Activated naive CD4-positive, alpha-beta T cell treated with anti-CD3 and anti-CD28 coated beads, Interleukin-2, amount 50 U/mL, for 72 hours (primary cell): ENCODE measurements around the gene POLE2. TPM values are rescaled to one million over a fixed set of nuclear protein-coding genes. Genes with fewer than 3 reads are reported as not detected.
"Not testable (repeated sequence)": the region's sequence is repeated elsewhere in the genome, so short reads cannot be mapped to it uniquely, and the experiment has no call there.

ENCODE experiments used
- ATAC-seq, 2 donors: fragments of 150-1000 bp; cut with Tn5 transposase; 2 replicates each; pipeline ENCODE4 v1.10.0; 2021; ENCODE audit warnings: mild to moderate bottlenecking in 2 of 2, moderate library complexity in 2 of 2
- DNase-seq, 2 donors: peaks; one replicate each; pipeline ENCODE4 v3.0.0; 2021 to 2022; ENCODE audit warnings: low spot score in 2 of 2
- H3K27ac Mint-ChIP-seq, 2 donors: one replicate each; pipeline ENCODE4 v1.8.0; 2022; ENCODE audit warnings: mild to moderate bottlenecking in 2 of 2, mixed read lengths in 2 of 2
- H3K36me3 Mint-ChIP-seq, 2 donors: one replicate each; pipeline ENCODE4 v1.8.0; 2022; ENCODE audit warnings: mixed read lengths in 2 of 2
- H3K9me3 Mint-ChIP-seq, 2 donors: one replicate each; pipeline ENCODE4 v1.8.0; 2022; ENCODE audit warnings: mixed read lengths in 2 of 2
- total RNA-seq, 2 donors: library from RNA; stranded (reverse); gene quantifications; one replicate each; pipeline ENCODE4 v1.2.3, GENCODE V29; 2022

POLE2 gene
- total RNA-seq, 2 donors from 2014 or later = 46.1 to 47.6 TPM

DNA sequence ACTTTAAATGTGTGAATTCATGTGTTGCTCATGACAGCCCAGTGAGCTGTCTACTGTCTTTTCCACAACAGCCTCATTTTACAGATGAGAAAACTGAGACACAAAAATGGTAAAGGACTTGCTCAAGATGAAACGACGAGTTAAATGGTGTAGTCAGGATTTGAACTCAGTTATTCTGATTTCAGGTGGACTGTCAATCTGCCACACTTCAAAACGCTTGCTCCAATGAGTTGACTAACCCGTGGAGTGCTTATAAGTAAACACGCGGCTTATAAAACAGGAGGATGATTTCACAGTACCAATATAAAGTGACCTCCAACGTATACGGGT, 652 bp upstream of the POLE2 start:
- peak; percentile 3 to 5 for ATAC-seq
- Mint-ChIP-seq H3K36me3 (peaks cover 15 to 29% of the 10 kb centered on the region in 2 donors), H3K9me3 (no peaks in the 10 kb centered on the region)

DNA sequence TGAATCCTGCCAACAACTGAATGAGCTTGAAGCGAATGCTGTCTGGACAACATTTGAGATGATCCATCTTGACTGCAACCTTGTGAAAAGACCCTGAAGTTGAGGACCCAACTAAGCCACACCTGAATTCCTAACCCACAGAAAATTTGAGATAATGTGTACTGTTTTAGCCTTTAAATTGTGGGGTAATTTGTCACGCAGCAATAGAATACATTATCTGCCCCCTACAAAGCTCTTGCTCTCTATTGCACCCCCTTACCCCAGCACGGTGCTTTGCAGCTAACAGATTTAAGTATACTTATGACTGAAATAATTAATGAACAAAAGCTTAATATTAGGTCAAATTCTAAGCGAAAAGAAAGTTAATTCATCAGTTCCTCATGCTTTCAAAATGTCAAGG, 1.6 kb downstream of the POLE2 start:
- no peak for ATAC-seq
- no peak for DNase-seq
- Mint-ChIP-seq H3K9me3 (peaks cover 0 to 3% of the 10 kb centered on the region in 2 donors), H3K27ac (peak overlapping the region; percentile 44 to 93), H3K36me3 (peaks cover 26 to 28% of the 10 kb centered on the region in 2 donors)

More for the DNA sequence above, 652 bp upstream of the POLE2 start:
- no peak for DNase-seq
- H3K27ac Mint-ChIP-seq = peak overlapping the region; percentile 90 to 93

DNA sequence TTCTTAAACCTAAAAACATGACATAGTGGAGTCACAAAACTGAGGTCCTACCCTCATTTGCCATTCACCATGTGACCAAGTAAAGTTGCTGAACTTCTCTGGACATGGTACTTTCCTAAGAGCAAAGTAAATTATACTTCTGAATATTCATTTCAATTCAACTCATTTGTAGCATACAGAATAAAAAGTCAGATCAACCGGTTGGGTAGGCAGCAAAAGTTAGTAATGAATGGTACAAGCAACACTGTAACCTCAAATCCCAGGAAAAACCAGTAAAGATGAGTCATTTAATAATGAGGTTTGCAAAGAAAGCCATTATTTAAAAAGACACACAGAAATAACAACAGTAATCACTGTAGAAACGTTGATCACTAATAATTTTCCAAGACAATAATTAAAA, 8.7 kb downstream of the POLE2 start:
- DNase-seq (no peak), ATAC-seq (peak; percentile 20 to 58)
- peaks cover 0 to 3% of the 10 kb centered on the region in 2 donors for H3K9me3 Mint-ChIP-seq
- peaks cover 28 to 37% of the 10 kb centered on the region in 2 donors for H3K36me3 Mint-ChIP-seq
- no peak overlapping the region for H3K27ac Mint-ChIP-seq

DNA sequence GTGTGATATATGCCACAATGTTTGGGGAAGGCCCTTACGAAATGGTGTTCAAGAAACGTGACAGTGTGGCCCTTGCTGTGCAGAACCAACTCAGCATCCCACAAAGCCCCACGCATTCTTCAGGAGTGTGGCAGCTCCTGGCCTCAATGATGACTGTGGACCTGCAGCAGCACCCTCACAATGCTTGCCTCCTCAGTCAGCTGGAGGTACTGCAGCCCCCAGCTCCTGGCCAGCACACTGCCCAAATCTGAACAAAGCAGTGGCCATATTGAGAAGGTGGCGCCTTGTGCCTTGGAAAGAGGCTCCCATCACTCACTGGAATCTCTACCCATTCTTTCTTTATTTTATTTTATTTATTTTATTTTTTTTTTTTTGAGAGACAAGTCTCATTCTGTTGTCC, 10.4 kb downstream of the POLE2 start:
- H3K27ac Mint-ChIP-seq = no peak overlapping the region
- ATAC-seq (no peak), DNase-seq (no peak)
- H3K9me3 Mint-ChIP-seq = peaks cover 0 to 1% of the 10 kb centered on the region in 2 donors
- H3K36me3 Mint-ChIP-seq = peaks cover 39 to 50% of the 10 kb centered on the region in 2 donors

DNA sequence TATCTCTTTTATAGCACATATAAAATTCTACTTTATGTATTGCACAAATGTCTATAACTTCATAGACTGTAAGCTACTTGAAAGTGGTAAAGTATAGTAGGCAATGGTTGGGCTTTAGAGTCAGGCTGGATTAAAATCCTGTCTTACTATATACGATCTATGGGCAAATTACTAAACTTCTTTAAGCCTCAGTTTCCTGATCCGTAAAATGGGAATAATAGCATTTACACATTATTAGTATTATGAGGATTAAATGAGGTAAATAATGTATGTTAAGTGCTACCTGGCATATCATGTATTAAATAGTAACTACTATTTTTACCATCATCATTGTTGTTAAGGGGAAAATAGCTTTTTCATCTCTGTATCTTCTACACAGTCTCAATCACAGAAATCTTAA, 14.4 kb downstream of the POLE2 start:
- no peaks in the 10 kb centered on the region for H3K9me3 Mint-ChIP-seq
- ATAC-seq (no peak), DNase-seq (no peak)
- H3K36me3 Mint-ChIP-seq = peaks cover 27 to 39% of the 10 kb centered on the region in 2 donors
- no peak overlapping the region for H3K27ac Mint-ChIP-seq

DNA sequence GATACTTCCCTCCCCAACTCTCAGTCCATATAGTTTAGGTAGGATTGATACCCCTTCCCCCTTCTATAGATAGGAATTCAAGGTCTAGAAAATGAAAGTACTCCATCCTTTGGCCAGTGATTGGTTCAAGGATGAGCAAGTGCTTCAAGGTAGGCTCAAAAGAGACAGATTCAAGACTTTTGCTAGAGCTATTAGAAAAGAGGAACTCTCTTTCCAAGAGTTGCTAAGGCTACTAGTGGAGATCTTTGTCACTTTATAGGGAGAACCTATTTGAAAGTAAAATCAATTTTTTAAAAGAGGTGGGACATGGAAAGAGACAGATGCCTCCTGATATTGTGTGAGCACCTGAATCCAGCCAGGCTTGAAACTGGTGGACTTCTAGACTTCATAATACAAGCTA, 17.5 kb downstream of the POLE2 start:
- no peak overlapping the region for H3K27ac Mint-ChIP-seq
- DNase-seq (no peak), ATAC-seq (no peak)
- H3K9me3 Mint-ChIP-seq = no peaks in the 10 kb centered on the region
- peaks cover 17 to 30% of the 10 kb centered on the region in 2 donors for H3K36me3 Mint-ChIP-seq

DNA sequence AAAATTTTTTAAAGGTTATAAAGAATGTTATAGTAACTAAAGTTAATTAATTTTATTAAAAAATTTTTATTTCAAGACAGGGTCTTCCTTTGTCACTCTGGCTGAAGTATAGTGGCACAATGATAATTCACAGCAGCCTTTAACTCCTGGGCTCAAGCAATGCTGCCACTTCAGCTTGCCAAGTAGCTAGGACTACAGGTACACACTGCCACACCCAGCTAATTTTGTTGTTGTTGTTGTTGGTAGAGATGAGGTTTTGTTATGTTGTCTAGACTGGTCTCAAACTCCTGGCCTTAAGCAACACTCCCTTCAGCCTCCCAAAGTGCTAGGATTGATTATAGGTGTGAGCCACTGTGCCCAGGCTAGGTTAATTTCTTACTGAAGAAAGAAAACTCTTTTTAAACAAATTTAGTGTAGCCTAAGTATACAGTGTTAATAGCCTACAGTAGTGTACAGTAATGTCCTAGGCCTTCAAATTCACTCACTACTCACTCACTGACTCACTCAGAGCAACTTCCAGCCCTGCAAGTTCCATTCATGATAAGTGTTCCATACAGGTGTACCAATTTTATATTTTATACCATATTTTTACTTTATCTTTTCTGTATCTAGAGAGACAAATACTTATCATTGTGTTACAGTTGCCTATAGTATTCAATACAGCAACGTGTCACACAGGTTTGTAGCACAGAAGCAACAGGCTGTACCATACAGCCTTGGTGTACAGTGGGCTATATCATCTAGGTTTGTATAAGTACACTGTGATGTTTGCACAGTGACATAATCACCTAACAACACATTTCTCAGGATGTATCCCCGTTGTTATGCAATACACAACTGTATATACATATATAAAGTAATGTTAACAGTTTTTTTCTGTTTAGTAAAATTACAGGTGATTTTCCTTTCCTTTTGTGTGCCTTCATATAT, 28.2 kb downstream of the POLE2 start:
- Mint-ChIP-seq H3K36me3 (no peaks in the 10 kb centered on the region), H3K27ac (no peak overlapping the region), H3K9me3 (no peaks in the 10 kb centered on the region)
- DNase-seq = no peak
- no peak for ATAC-seq

DNA sequence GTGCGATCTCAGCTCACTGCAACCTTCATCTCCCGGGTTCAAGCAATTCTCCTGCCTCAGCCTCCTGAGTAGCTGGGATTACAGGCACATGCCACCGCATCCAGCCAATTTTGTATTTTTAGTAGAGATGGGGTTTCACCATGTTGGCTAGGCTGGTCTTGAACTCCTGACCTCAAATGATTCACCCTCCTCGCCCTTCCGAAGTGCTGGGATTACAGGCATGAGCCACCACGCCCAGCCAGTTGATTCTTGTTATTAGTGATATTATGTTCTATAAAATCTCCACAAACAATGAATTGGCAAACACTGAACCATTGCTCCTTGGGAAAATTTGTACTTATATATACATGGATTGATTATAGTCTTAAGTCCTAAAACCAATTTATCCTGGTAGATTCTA, 30.5 kb downstream of the POLE2 start:
- DNase-seq, ATAC-seq, H3K9me3 Mint-ChIP-seq, H3K36me3 Mint-ChIP-seq: not testable (repeated sequence)
- peak overlapping the region in 1 of 2 donors; percentile 22 for H3K27ac Mint-ChIP-seq

DNA sequence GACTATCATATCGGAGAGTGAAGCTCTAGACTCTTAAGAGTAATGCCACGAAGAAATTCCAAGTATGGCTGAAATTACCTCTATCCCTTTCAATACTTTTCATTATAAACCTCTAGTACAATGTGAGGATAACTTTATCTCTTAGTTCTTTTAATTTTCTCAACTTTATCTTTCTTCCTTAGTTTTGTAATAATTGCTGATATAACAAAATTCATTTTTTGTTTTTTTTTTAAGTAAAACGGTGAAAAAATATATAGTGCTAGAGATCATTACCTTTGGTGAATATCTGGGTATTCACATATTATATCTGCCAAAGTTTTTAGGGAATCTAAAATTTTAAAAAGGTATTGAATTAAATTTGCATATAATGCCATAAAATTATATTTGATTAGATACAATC, 33.5 kb downstream of the POLE2 start:
- H3K36me3 Mint-ChIP-seq = peaks cover 0 to 6% of the 10 kb centered on the region in 2 donors
- ATAC-seq (no peak), DNase-seq (no peak)
- no peaks in the 10 kb centered on the region for H3K9me3 Mint-ChIP-seq
- no peak overlapping the region for H3K27ac Mint-ChIP-seq

DNA sequence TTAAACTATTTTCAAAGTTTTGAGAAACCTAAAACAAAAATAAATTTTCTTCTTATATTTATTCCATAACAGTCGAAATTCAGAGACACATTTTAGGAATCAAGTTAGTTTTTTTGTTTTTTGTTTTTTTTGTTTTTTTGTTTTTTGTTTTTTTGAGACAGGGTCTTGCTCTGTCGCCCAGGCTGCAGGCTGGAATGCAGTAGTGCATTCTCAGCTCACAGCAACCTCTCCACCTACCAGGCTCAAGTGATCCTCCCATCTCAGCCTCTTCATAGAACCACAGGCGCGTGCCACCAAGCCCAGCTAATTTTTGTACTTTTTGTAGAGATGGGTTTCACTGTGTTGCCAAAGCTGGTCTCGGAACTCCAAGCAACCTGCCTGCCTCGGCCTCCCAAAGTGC, 34.5 kb downstream of the POLE2 start:
- ATAC-seq (no peak), DNase-seq (no peak)

DNA sequence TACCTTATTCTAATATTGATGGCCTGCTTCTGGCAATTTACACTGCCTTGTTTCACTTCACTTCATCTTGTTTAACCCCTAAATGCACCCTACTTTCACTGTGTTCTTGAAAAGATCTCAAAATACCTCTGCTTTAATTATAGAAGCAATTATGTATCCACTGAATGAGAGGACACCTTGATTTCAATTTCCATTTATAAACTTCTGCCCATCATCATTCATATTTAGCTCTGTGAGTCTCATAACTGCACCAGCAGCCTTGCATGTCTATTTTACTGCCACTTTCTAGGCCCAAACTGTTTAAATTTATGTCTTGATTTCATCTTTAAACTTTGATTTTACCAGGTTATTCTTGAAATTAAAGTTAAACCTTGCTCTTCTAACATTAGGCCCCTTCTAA, 45.9 kb downstream of the POLE2 start:
- Mint-ChIP-seq H3K36me3 (peaks cover 7 to 34% of the 10 kb centered on the region in 2 donors), H3K27ac (peak overlapping the region; percentile 31 to 49), H3K9me3 (no peaks in the 10 kb centered on the region)
- no peak for DNase-seq
- no peak for ATAC-seq

More for the DNA sequence above, 34.5 kb downstream of the POLE2 start:
- Mint-ChIP-seq H3K27ac (no peak overlapping the region), H3K36me3 (peaks cover 0 to 6% of the 10 kb centered on the region in 2 donors), H3K9me3 (no peaks in the 10 kb centered on the region)

DNA sequence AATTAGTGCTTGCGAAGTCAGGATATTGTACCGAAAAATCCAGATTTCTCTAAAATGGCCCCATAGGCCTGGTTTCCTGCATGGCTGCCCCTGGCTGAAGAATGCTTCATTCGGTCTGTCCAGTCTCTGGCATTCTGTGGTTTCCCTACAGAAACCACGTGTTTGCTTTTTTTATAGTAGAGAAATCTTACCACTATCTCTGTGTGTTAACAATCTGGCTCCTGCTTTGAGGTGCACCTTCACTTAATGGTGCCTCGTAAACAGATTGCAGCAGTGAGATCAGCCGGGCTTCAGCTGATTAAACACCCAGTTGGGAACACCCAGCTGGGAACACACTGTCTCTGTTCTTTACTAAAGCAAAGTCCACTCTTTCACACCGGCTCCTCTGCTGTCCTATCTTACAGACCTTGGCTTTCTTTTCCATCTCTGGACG, 46.3 kb downstream of the POLE2 start:
- no peak for ATAC-seq
- no peak for DNase-seq
- Mint-ChIP-seq H3K27ac (peak overlapping the region; percentile 31 to 49), H3K36me3 (peaks cover 10 to 34% of the 10 kb centered on the region in 2 donors), H3K9me3 (no peaks in the 10 kb centered on the region)

DNA sequence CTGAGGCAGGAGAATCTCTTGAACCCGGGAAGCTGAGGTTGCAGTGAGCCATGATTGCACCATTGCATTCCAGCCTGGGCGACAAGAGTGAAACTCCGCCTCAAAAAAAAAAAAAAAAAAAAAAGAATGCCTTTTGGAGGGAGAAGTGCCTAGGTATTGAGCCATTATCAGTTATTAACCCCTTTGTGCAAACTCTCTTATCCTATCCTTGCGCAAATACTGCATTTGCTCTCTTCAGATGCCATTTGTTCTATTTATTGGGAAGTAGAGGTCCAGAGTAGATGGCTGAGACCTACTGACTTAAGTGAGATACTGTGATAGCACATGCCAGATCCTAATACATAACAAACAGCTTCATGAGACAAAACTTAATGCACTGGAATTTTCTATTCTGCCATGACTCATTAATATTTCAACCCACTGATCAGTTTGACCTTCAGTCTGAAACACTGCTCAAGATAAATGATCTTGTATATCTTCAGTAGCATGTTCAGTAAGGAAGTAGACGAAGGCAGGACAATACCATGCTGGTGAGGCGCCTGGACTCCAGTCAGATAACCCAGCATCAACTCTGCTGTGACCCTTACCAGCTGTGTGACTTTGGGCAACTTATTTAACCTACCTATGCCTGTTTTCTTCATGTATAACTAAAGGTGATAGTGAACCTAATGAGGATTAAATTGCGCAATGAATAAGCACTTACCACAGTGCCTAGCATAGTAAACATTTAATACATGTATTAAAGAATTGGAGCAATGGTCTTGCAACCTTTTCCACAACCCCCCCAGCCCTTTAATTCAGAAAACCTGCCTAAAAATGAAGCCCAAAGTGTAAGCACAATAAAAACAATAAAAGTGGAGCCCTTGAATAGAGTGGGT, 47.2 kb downstream of the POLE2 start:
- no peaks in the 10 kb centered on the region for H3K9me3 Mint-ChIP-seq
- DNase-seq (no peak), ATAC-seq (no peak)
- H3K27ac Mint-ChIP-seq = no peak overlapping the region
- H3K36me3 Mint-ChIP-seq = peaks cover 16 to 39% of the 10 kb centered on the region in 2 donors

DNA sequence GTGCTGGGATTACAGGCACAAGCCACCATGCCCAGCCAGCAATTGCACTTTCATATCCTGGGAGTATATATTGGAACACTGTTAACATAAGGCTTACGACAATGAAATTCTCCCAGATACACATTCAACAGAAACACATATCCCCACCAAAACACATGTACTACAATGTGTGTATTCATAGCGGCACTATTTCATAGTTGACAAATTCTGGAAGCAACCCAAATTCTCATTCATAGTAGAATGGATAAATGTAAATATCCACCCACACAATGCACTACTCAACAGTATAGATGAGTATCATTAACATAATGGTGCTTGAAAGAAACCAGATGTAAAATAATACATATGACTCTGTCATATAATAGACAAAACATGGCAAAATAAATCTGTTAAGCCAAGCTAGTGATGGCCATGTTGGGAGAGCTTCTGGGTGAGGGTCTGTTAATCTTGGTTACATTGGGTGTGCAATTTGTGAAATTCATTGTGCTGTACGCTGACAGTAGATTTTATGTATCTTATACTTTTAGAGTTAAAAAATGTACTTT, 50.4 kb downstream of the POLE2 start:
- ATAC-seq (no peak), DNase-seq (no peak)
- Mint-ChIP-seq H3K36me3 (peaks cover 31 to 45% of the 10 kb centered on the region in 2 donors), H3K27ac (peak overlapping the region in 1 of 2 donors; percentile 47), H3K9me3 (no peaks in the 10 kb centered on the region)

DNA sequence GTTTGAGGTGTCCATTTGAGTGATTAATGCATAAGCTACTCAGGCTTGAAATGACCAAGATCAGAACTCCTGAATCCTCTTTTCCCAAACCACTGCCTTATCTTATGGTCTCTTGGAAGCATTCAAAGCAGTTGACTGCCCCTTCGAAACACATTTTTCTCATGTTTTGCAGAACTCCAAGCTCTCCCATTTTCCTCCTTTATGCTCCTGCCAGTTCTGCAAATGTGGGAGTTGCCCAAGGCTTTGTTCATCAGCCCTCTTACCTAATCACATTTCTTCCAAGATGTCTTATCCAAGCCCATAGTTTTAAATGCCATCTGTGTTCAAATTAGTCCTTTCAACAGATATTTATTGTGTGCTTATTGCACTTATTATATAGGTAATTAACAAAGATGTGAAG, 51.1 kb downstream of the POLE2 start:
- H3K27ac Mint-ChIP-seq = peak overlapping the region; percentile 69 to 93
- H3K36me3 Mint-ChIP-seq = peaks cover 31 to 45% of the 10 kb centered on the region in 2 donors
- H3K9me3 Mint-ChIP-seq = no peaks in the 10 kb centered on the region
- DNase-seq (no peak), ATAC-seq (no peak)

DNA sequence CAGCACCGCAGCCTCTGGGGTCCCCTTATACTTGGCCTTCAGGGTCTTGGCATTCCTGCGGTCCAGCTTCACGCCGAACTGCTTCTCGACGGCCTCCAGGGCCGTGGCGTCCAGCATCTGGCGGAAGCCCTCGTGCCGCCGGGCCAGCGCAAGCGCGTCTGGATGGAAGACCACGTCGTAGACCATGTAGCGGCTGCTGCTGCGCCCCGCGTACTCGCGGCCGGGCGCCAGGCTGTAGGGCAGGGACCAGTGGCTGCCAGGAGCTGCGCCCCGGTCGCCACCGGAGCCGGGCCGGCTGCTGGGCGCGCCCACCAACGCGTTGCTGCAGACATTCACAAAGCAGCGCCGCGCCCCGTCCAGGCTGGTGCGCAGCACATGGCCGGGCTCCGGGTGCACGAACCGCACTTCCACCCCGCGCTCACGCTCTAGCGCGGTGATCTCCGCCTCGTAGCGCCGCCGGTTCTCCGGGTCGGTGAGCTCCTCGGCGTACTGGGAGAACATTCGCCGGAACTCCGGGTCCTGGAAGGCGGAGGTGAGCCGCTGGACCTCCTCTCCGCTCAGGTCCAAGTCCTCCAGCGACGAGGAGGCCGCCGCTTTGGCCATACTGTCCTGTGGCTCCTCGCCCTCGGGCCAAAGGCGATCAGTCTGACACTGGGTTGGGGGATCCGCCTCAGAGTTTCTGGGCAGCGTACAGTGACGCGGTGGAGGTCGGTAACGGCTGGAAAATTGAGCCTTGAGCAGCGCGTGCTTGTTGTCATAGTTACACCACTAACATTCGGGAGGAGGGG, 53.3 kb downstream of the POLE2 start, which contains the start of gene DNAAF2:
Gene DNAAF2 (minus strand): TSS at position 698 of the 788 bp plus-strand sequence. CDS start 95 bp downstream, at position 603.
- peak; percentile 68 to 71 for DNase-seq
- Mint-ChIP-seq H3K27ac (peak within 1 kb of the TSS; percentile 93 to 100), H3K9me3 (no peaks in the 10 kb centered on the region), H3K36me3 (peaks cover 31 to 40% of the 10 kb centered on the region in 2 donors)
- peak; percentile 48 to 53 for ATAC-seq
